Measurements from ENCODE around the gene ZC3H10. TPM values are rescaled to one million over a fixed set of nuclear protein-coding genes. Genes with fewer than 3 reads are reported as not detected.
"Not testable (repeated sequence)": the region's sequence is repeated elsewhere in the genome, so short reads cannot be mapped to it uniquely, and the experiment has no call there.

ZC3H10 gene
- total RNA-seq = 4.9 TPM
- long read RNA-seq, full-length matches to known transcripts = 11 of 11 reads
- long read RNA-seq, partial matches to known transcripts = 0 of 11 reads
- long read RNA-seq, other reads (novel, unspliced or antisense) = 0 of 11 reads

GRCh38 chr12:56117778-56118687 is at the start of gene ZC3H10:
Gene ZC3H10 (plus strand): TSS chr12:56118266. CDS start chr12:56120563, 2,297 bp downstream.
- peak within 1 kb of the TSS; percentile 95 for H3K27ac ChIP-seq (replicated peaks)
- intact Hi-C loops (cut with micrococcal nuclease) = loop anchor here (5.0 kb wide), 2 partner anchors 39 to 74 kb away; partner anchors contain the start of gene MYL6
- H3K36me3 ChIP-seq = peaks cover 28% of the 10 kb centered on the region
- H3K9me3 ChIP-seq (replicated peaks) = no peaks in the 10 kb centered on the region
- peaks cover 68% of the 10 kb centered on the region for H3K4me1 ChIP-seq
- TF ChIP-seq CTCF (IDR thresholded peaks at IDR 0.05; ENCODE audit: borderline replicate concordance) = peak; percentile 63
- peak; percentile 96 for DNase-seq
- no peaks in the 10 kb centered on the region for H3K27me3 ChIP-seq (ENCODE audit: low read depth)
- H3K4me3 ChIP-seq = peak within 1 kb of the TSS; percentile 91

- DNase-seq = no peak
- Histone ChIP-seq H3K27ac (replicated peaks) (no peak overlapping the region), H3K4me1 (no peaks in the 10 kb centered on the region)
Observed at GRCh38 chr12:56071648-56072047, 46.4 kb upstream of the ZC3H10 start.

GRCh38 chr12:56074396-56074795 is 43.7 kb upstream of the ZC3H10 start:
- intact Hi-C loops (cut with micrococcal nuclease) = no loop called here
- Histone ChIP-seq H3K4me1 (peaks cover 9% of the 10 kb centered on the region), H3K27me3 (ENCODE audit: low read depth) (peaks cover 10% of the 10 kb centered on the region), H3K27ac (replicated peaks) (no peak overlapping the region), H3K36me3 (no peaks in the 10 kb centered on the region), H3K4me3 (no peak overlapping the region), H3K9me3 (replicated peaks) (no peaks in the 10 kb centered on the region)
- no peak for TF ChIP-seq CTCF (IDR thresholded peaks at IDR 0.05; ENCODE audit: borderline replicate concordance)
- no peak for DNase-seq

More at GRCh38 chr12:56071648-56072047, 46.4 kb upstream of the ZC3H10 start:
- peaks cover 10% of the 10 kb centered on the region for H3K27me3 ChIP-seq (ENCODE audit: low read depth)
- no peaks in the 10 kb centered on the region for H3K9me3 ChIP-seq (replicated peaks)
- intact Hi-C loops (cut with micrococcal nuclease) = no loop called here
- H3K36me3 ChIP-seq = no peaks in the 10 kb centered on the region
- no peak overlapping the region for H3K4me3 ChIP-seq
- no peak for TF ChIP-seq CTCF (IDR thresholded peaks at IDR 0.05; ENCODE audit: borderline replicate concordance)

- H3K36me3 ChIP-seq; intact Hi-C loops (cut with micrococcal nuclease); H3K9me3 ChIP-seq (replicated peaks); DNase-seq; H3K4me3 ChIP-seq; H3K27ac ChIP-seq (replicated peaks): not testable (repeated sequence)
- Histone ChIP-seq H3K4me1 (peaks cover 21% of the 10 kb centered on the region), H3K27me3 (ENCODE audit: low read depth) (peaks cover 26% of the 10 kb centered on the region)
Observed at GRCh38 chr12:56077966-56078365, 40.1 kb upstream of the ZC3H10 start.

- peaks cover 21% of the 10 kb centered on the region for H3K4me1 ChIP-seq
- peak overlapping the region; percentile 70 for H3K4me3 ChIP-seq
- DNase-seq = no peak
- intact Hi-C loops (cut with micrococcal nuclease) = no loop called here
- no peak for TF ChIP-seq CTCF (IDR thresholded peaks at IDR 0.05; ENCODE audit: borderline replicate concordance)
- peaks cover 26% of the 10 kb centered on the region for H3K27me3 ChIP-seq (ENCODE audit: low read depth)
- H3K9me3 ChIP-seq (replicated peaks) = no peaks in the 10 kb centered on the region
- H3K27ac ChIP-seq (replicated peaks) = no peak overlapping the region
- H3K36me3 ChIP-seq = no peaks in the 10 kb centered on the region
Observed at GRCh38 chr12:56078427-56078826, 39.6 kb upstream of the ZC3H10 start.

Measured in left ventricle myocardium inferior (tissue), 1 donor.